ENCODE measurements around the gene PIGK. TPM values are rescaled to one million over a fixed set of nuclear protein-coding genes. Genes with fewer than 3 reads are reported as not detected.

PIGK gene
- 10 to 100 TPM in 3 of 6 donors, 1 to 10 TPM in 3; 6.6 to 17.8 (median 10.9) TPM for total RNA-seq
- polyA plus RNA-seq = 1 to 10 TPM; 2.9 to 9.6 TPM

- DNase-seq = peak; percentile 84 to 94 (median 89)
- FAIRE-seq = peak; percentile 57
- no peak for TF ChIP-seq CTCF (IDR thresholded peaks at IDR 0.05)
- 0 to 1% methylated on average over 31 of the region's 31 CpGs for WGBS, 2 donors
- intact Hi-C loops (cut with DNase I) = no loop called here
- H3K27me3 ChIP-seq = no peaks in the 10 kb centered on the region
- H3K4me1 ChIP-seq = peaks cover 0 to 6% (median 4%) of the 10 kb centered on the region in 3 donors
- no peaks in the 10 kb centered on the region for H3K36me3 ChIP-seq
- peak; percentile 100 for ATAC-seq
- H3K27ac ChIP-seq = peak within 1 kb of the TSS; percentile 66 to 83 (median 74)
- H3K9me3 ChIP-seq = no peaks in the 10 kb centered on the region
- H3K4me3 ChIP-seq = peak within 1 kb of the TSS; percentile 50 to 81 (median 66)
Measured at GRCh38 chr1:77219166-77219887, at the start of gene PIGK. Gene PIGK (minus strand): TSS chr1:77219430. CDS start chr1:77219402, 28 bp downstream.

- no peaks in the 10 kb centered on the region for H3K9me3 ChIP-seq
- FAIRE-seq (no peak), ATAC-seq (no peak), DNase-seq (no peak)
- no peaks in the 10 kb centered on the region for H3K27me3 ChIP-seq
- H3K4me1 ChIP-seq = no peaks in the 10 kb centered on the region
- intact Hi-C loops (cut with DNase I) = no loop called here
- 48% methylated on average over 1 of the region's 1 CpG for WGBS, 2 donors
- no peak for TF ChIP-seq CTCF (IDR thresholded peaks at IDR 0.05)
- no peak overlapping the region for H3K4me3 ChIP-seq
- no peak overlapping the region for H3K27ac ChIP-seq
- no peaks in the 10 kb centered on the region for H3K36me3 ChIP-seq
Measured at GRCh38 chr1:77267035-77267434, 47.8 kb upstream of the PIGK start.

GRCh38 chr1:77265180-77265579, 46.0 kb upstream of the PIGK start:
- Histone ChIP-seq H3K27ac (no peak overlapping the region), H3K4me3 (no peak overlapping the region), H3K36me3 (no peaks in the 10 kb centered on the region), H3K9me3 (no peaks in the 10 kb centered on the region), H3K4me1 (no peaks in the 10 kb centered on the region), H3K27me3 (no peaks in the 10 kb centered on the region)
- FAIRE-seq (no peak), ATAC-seq (no peak), DNase-seq (no peak)
- 71 to 81% methylated on average over 1 of the region's 1 CpG for WGBS, 2 donors
- TF ChIP-seq CTCF (IDR thresholded peaks at IDR 0.05) = no peak
- intact Hi-C loops (cut with DNase I) = no loop called here

GRCh38 chr1:77263708-77264107, 44.5 kb upstream of the PIGK start:
- no peak for TF ChIP-seq CTCF (IDR thresholded peaks at IDR 0.05)
- no peaks in the 10 kb centered on the region for H3K9me3 ChIP-seq
- H3K36me3 ChIP-seq = no peaks in the 10 kb centered on the region
- ATAC-seq (no peak), FAIRE-seq (no peak), DNase-seq (no peak)
- no peaks in the 10 kb centered on the region for H3K27me3 ChIP-seq
- intact Hi-C loops (cut with DNase I) = no loop called here
- no peak overlapping the region for H3K4me3 ChIP-seq
- H3K4me1 ChIP-seq = no peaks in the 10 kb centered on the region
- WGBS, 2 donors = 17 to 18% methylated on average over 1 of the region's 1 CpG
- H3K27ac ChIP-seq = no peak overlapping the region

GRCh38 chr1:77253211-77253610, 34.0 kb upstream of the PIGK start:
- no peak for TF ChIP-seq CTCF (IDR thresholded peaks at IDR 0.05)
- FAIRE-seq (no peak), DNase-seq (no peak), ATAC-seq (no peak)
- no peak overlapping the region for H3K4me3 ChIP-seq
- no peaks in the 10 kb centered on the region for H3K36me3 ChIP-seq
- 69 to 80% methylated on average over 1 of the region's 1 CpG for WGBS, 2 donors
- H3K27me3 ChIP-seq = no peaks in the 10 kb centered on the region
- H3K27ac ChIP-seq = no peak overlapping the region
- intact Hi-C loops (cut with DNase I) = no loop called here
- H3K9me3 ChIP-seq = no peaks in the 10 kb centered on the region
- no peaks in the 10 kb centered on the region for H3K4me1 ChIP-seq

All from pancreas (tissue), 10 donors.